Measurements from ENCODE around the gene DXO. TPM values are rescaled to one million over a fixed set of nuclear protein-coding genes. Genes with fewer than 3 reads are reported as not detected.

The DXO gene
- total and polyA plus RNA-seq, 3 donors from 2014 or later: 43.7 to 96.6 (median 59.1) TPM

DNA sequence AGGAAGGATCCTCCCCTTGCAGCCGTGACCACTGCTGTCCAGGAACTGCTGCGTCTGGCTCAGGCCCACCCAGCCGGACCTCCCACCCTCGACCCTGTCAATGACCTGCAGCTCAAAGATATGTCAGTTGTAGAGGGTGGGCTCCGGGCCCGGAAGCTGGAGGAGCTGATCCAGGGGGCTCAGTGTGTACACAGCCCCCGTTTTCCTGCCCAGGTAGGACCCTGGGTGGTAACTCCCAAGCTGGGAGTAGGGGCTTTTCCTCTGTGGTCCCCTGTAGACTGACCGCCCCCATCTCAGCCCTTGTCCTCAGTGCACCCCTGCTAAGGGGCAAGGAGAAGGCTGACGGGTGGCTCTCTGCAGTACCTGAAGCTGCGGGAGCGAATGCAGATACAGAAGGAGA is 3.6 kb downstream of the DXO start:
- Histone ChIP-seq H3K27ac (no peak overlapping the region), H3K27me3 (no peaks in the 10 kb centered on the region), H3K9me3 (no peaks in the 10 kb centered on the region), H3K4me1 (peaks cover 17% of the 10 kb centered on the region), H3K4me3 (no peak overlapping the region), H3K36me3 (ENCODE audit: low read depth, missing control alignments) (no peaks in the 10 kb centered on the region)
- WGBS, 2 donors: 79 to 88% methylated on average over 4 to 11 of the region's 11 CpGs
- TF ChIP-seq POLR2A (IDR thresholded peaks at IDR 0.05) (no peak), CTCF (IDR thresholded peaks at IDR 0.05) (no peak)
- intact Hi-C loops (cut with DNase I; ENCODE audit: low total_unique reads): no loop called here
- no peak for DNase-seq

GRCh38 chr6:31967926-31968320 is 4.0 kb downstream of the DXO start:
- WGBS, 2 donors: 85 to 92% methylated on average over 2 to 3 of the region's 3 CpGs
- no peak for TF ChIP-seq CTCF (IDR thresholded peaks at IDR 0.05)
- TF ChIP-seq POLR2A (IDR thresholded peaks at IDR 0.05): no peak

GRCh38 chr6:31966997-31967925 is 4.7 kb downstream of the DXO start:
- no peak for DNase-seq
- H3K4me3 ChIP-seq: no peak overlapping the region
- peaks cover 10% of the 10 kb centered on the region for H3K4me1 ChIP-seq
- H3K27ac ChIP-seq: no peak overlapping the region
- H3K27me3 ChIP-seq: no peaks in the 10 kb centered on the region
- no peaks in the 10 kb centered on the region for H3K9me3 ChIP-seq
- TF ChIP-seq POLR2A (IDR thresholded peaks at IDR 0.05) (no peak), CTCF (IDR thresholded peaks at IDR 0.05) (no peak)
- H3K36me3 ChIP-seq (ENCODE audit: low read depth, missing control alignments): no peaks in the 10 kb centered on the region
- intact Hi-C loops (cut with DNase I; ENCODE audit: low total_unique reads): no loop called here
- WGBS, 2 donors: 86 to 88% methylated on average over 10 of the region's 10 CpGs

More at GRCh38 chr6:31967926-31968320, 4.0 kb downstream of the DXO start:
- DNase-seq: no peak
- Histone ChIP-seq H3K27me3 (no peaks in the 10 kb centered on the region), H3K27ac (no peak overlapping the region), H3K9me3 (no peaks in the 10 kb centered on the region), H3K4me1 (peaks cover 13% of the 10 kb centered on the region), H3K4me3 (no peak overlapping the region), H3K36me3 (ENCODE audit: low read depth, missing control alignments) (no peaks in the 10 kb centered on the region)
- intact Hi-C loops (cut with DNase I; ENCODE audit: low total_unique reads): no loop called here

DNA sequence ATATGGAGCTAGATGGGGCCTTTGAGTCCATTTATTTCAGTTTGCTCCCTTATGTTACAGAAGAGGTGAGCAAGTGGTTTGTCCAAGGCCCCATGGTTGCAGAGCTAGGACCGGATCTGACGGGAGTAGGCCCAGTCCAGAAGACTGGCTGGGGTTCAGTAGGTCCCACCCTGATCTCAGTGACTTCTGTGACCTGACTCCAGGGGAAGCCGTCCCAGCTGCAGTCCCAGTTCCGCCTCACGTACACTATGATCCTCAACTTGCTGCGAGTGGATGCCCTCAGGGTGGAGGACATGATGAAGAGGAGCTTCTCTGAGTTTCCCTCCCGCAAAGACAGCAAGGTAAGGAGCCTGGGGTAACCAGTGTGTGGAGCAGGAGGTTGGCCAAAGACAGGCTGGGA is 5.4 kb downstream of the DXO start:
- Histone ChIP-seq H3K4me3 (no peak overlapping the region), H3K36me3 (ENCODE audit: low read depth, missing control alignments) (no peaks in the 10 kb centered on the region), H3K27ac (no peak overlapping the region), H3K9me3 (no peaks in the 10 kb centered on the region), H3K4me1 (peaks cover 8% of the 10 kb centered on the region), H3K27me3 (no peaks in the 10 kb centered on the region)
- no peak for TF ChIP-seq POLR2A (IDR thresholded peaks at IDR 0.05)
- TF ChIP-seq CTCF (IDR thresholded peaks at IDR 0.05): no peak
- intact Hi-C loops (cut with DNase I; ENCODE audit: low total_unique reads): no loop called here
- WGBS, 2 donors: 88 to 91% methylated on average over 4 to 7 of the region's 7 CpGs
- no peak for DNase-seq
